Activated naive CD8-positive, alpha-beta T cell treated with anti-CD3 and anti-CD28 coated beads for 36 hours (primary cell): Measurements from ENCODE around the gene ITPR3. TPM values are rescaled to one million over a fixed set of nuclear protein-coding genes. Genes with fewer than 3 reads are reported as not detected.
A peak's percentile ranks its signal among the peaks of the same experiment; 100 is the strongest.

Source experiments
- DNase-seq: peaks from one replicate; pipeline ENCODE4 v3.0.0; 2021
- H3K27ac Mint-ChIP-seq: one replicate; pipeline ENCODE4 v1.8.0; 2022; ENCODE audit warnings: mild to moderate bottlenecking, moderate library complexity, mixed read lengths
- H3K27me3 Mint-ChIP-seq: one replicate; pipeline ENCODE4 v1.8.0; 2022; ENCODE audit warnings: mild to moderate bottlenecking, mixed read lengths
- H3K36me3 Mint-ChIP-seq: one replicate; pipeline ENCODE4 v1.8.0; 2021; ENCODE audit warnings: mild to moderate bottlenecking, mixed read lengths
- H3K4me1 Mint-ChIP-seq: one replicate; pipeline ENCODE4 v1.8.0; 2021; ENCODE audit warnings: mixed read lengths
- H3K4me3 Mint-ChIP-seq: one replicate; pipeline ENCODE4 v1.8.0; 2022; ENCODE audit warnings: mild to moderate bottlenecking, moderate library complexity, mixed read lengths
- H3K9me3 Mint-ChIP-seq: one replicate; pipeline ENCODE4 v1.8.0; 2022; ENCODE audit warnings: mixed read lengths
- total RNA-seq, 2 experiments: library from RNA; stranded (reverse); gene quantifications; one replicate each; pipeline ENCODE4 v1.2.3, GENCODE V29; 2021

ITPR3 gene
- total RNA-seq, 2 experiments from 2014 or later, result 35.5 to 36.6 TPM

GRCh38 chr6:33673851-33674250 is 52.7 kb downstream of the ITPR3 start:
- H3K9me3 Mint-ChIP-seq, result no peaks in the 10 kb centered on the region
- DNase-seq, result no peak
- H3K4me1 Mint-ChIP-seq, result no peaks in the 10 kb centered on the region
- peak overlapping the region; percentile 23 for H3K27ac Mint-ChIP-seq
- no peaks in the 10 kb centered on the region for H3K27me3 Mint-ChIP-seq
- no peak overlapping the region for H3K4me3 Mint-ChIP-seq
- peaks cover 21% of the 10 kb centered on the region for H3K36me3 Mint-ChIP-seq

DNA sequence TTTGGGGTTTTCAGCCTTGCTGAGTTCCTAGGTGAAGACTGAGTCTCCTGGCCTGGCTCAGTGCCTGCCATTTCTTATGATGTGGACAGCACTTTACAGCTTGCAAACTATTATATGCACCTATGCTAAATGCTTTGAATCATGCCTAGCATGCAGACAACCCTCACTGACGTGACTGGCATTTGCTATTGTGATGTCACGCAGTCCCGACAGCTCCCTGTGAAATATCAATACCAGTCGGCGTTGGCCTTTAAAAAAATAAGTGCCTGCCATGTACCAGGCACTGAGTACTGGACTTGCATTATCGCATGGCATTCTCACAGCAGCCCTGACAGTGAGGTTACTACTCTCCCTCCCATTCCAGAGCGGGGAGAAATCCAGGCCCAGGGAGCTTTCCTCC is 54.8 kb downstream of the ITPR3 start:
- no peak for DNase-seq
- no peaks in the 10 kb centered on the region for H3K9me3 Mint-ChIP-seq
- H3K4me3 Mint-ChIP-seq, result no peak overlapping the region
- H3K36me3 Mint-ChIP-seq, result peaks cover 20% of the 10 kb centered on the region
- no peak overlapping the region for H3K27ac Mint-ChIP-seq
- H3K27me3 Mint-ChIP-seq, result no peaks in the 10 kb centered on the region
- H3K4me1 Mint-ChIP-seq, result no peaks in the 10 kb centered on the region

DNA sequence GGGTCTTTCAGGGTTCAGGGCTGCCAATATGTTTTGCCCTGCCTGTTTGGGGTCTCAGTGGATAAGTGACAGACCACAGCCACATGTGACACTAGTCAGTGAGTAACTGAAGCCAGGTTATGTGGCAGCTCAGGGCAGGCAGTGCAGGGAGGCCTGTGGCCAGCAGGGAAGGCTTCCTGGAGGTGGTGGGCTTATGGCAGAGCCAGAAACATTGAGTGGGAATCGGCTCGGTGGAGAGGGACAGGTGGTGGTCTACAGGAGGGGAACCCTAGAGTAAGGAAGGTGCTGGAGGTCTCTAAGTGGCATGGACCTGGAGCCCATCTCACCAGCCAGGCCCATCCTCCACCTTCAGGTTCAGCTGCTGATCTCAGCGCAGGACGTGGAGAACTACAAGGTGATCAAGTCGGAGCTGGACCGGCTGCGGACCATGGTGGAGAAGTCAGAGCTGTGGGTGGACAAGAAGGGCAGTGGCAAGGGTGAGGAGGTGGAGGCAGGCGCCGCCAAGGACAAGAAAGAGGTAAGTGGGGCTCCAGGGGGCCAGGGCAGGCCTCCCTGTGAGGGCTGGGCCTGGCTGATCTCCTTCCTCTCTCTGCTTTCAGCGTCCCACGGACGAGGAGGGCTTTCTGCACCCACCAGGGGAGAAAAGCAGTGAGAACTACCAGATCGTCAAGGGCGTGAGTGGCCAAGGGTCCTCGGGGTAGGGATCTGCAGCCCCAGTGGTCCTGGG is 55.5 kb downstream of the ITPR3 start:
- Mint-ChIP-seq H3K27me3 (no peaks in the 10 kb centered on the region), H3K27ac (no peak overlapping the region), H3K9me3 (no peaks in the 10 kb centered on the region), H3K36me3 (peaks cover 22% of the 10 kb centered on the region), H3K4me1 (no peaks in the 10 kb centered on the region), H3K4me3 (no peak overlapping the region)
- DNase-seq, result no peak

- H3K4me1 Mint-ChIP-seq, result no peaks in the 10 kb centered on the region
- H3K36me3 Mint-ChIP-seq, result peaks cover 18% of the 10 kb centered on the region
- no peaks in the 10 kb centered on the region for H3K9me3 Mint-ChIP-seq
- no peak overlapping the region for H3K27ac Mint-ChIP-seq
- no peak overlapping the region for H3K4me3 Mint-ChIP-seq
- no peaks in the 10 kb centered on the region for H3K27me3 Mint-ChIP-seq
- no peak for DNase-seq
Observed at GRCh38 chr6:33677143-33677660, 56.1 kb downstream of the ITPR3 start.

GRCh38 chr6:33677689-33678088 is 56.6 kb downstream of the ITPR3 start:
- Mint-ChIP-seq H3K4me3 (no peak overlapping the region), H3K27ac (no peak overlapping the region), H3K27me3 (no peaks in the 10 kb centered on the region), H3K36me3 (peaks cover 18% of the 10 kb centered on the region), H3K9me3 (no peaks in the 10 kb centered on the region), H3K4me1 (peaks cover under 1% of the 10 kb centered on the region)
- DNase-seq, result no peak

- Mint-ChIP-seq H3K4me3 (no peak overlapping the region), H3K27ac (no peak overlapping the region), H3K36me3 (peaks cover 16% of the 10 kb centered on the region), H3K27me3 (no peaks in the 10 kb centered on the region), H3K9me3 (no peaks in the 10 kb centered on the region), H3K4me1 (peaks cover 2% of the 10 kb centered on the region)
- DNase-seq, result no peak
Observed at GRCh38 chr6:33678233-33678931, 57.3 kb downstream of the ITPR3 start.

DNA sequence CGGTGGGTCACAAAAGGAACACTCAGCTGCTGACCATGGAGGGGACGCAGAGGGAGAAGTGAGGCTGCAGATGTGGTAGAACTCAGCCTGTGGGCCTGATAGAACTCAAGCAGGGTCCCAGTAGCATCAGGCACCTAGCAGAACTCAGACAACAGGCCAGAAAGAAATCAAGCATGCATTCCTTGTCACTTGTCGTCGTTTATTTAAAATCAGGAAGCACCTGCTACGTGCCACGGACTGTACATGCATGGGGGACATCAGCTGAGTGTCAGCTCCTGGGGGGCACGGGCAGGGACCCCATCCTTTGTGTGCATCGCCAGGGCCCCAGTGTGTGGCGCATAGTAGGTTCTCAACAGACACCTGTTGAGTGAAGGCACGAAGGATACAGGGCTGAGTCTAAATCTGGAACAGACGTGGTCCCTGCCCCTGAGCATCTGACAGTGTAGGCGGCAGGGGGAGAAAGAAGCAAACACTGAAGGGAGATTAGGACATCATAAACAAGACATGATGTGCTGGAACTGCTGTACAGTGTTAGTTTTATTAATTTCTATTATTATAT is 57.9 kb downstream of the ITPR3 start:
- Mint-ChIP-seq H3K9me3 (no peaks in the 10 kb centered on the region), H3K4me1 (peaks cover 2% of the 10 kb centered on the region), H3K36me3 (peaks cover 13% of the 10 kb centered on the region), H3K27me3 (no peaks in the 10 kb centered on the region), H3K27ac (no peak overlapping the region), H3K4me3 (no peak overlapping the region)
- DNase-seq, result no peak

DNA sequence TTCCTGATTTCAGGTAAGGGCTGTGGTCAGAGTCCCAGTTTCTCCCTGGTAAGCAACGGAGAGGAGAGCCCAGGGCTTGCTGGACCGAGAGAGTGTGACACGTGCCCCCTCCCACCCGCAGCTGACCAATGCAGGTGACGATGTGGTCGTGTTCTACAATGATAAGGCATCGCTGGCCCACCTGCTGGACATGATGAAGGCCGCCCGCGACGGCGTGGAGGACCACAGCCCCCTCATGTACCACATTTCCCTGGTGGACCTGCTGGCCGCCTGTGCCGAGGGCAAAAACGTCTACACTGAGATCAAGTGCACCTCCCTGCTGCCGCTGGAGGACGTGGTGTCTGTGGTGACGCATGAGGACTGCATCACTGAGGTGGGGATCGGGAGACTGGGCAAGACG is 58.6 kb downstream of the ITPR3 start:
- no peaks in the 10 kb centered on the region for H3K9me3 Mint-ChIP-seq
- no peaks in the 10 kb centered on the region for H3K27me3 Mint-ChIP-seq
- no peak for DNase-seq
- peaks cover 2% of the 10 kb centered on the region for H3K4me1 Mint-ChIP-seq
- no peak overlapping the region for H3K27ac Mint-ChIP-seq
- H3K36me3 Mint-ChIP-seq, result peaks cover 17% of the 10 kb centered on the region
- H3K4me3 Mint-ChIP-seq, result peak overlapping the region; percentile 42

- Mint-ChIP-seq H3K4me1 (peaks cover 2% of the 10 kb centered on the region), H3K9me3 (no peaks in the 10 kb centered on the region), H3K27ac (no peak overlapping the region), H3K27me3 (no peaks in the 10 kb centered on the region), H3K4me3 (no peak overlapping the region), H3K36me3 (peaks cover 23% of the 10 kb centered on the region)
- no peak for DNase-seq
Observed at GRCh38 chr6:33682341-33682740, 61.2 kb downstream of the ITPR3 start.

DNA sequence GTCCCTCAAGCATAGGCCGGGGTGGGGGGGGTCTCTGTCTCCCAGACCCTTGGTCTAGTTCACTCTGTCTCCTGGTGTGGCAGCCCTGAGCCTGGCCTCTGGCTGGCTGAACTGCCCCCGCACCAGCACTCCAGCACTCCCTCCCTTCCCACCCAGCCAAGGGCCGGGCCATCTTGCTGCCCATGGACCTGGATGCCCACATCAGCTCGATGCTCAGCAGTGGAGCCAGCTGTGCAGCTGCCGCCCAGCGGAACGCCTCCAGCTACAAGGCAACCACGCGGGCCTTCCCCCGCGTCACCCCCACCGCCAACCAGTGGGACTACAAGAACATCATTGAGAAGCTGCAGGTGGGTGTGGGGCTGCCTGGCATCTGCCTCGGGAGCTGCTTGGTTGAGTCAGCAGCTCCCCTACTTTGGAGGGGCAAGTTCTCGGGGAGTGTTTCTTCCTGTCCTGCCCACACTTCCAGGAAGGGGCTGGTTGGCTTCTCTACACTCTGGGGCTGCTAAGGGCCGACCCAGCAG is 62.0 kb downstream of the ITPR3 start:
- H3K4me3 Mint-ChIP-seq, result no peak overlapping the region
- H3K27me3 Mint-ChIP-seq, result no peaks in the 10 kb centered on the region
- H3K27ac Mint-ChIP-seq, result peak overlapping the region; percentile 73
- DNase-seq, result peak; percentile 28
- H3K4me1 Mint-ChIP-seq, result peaks cover 2% of the 10 kb centered on the region
- H3K36me3 Mint-ChIP-seq, result peaks cover 16% of the 10 kb centered on the region
- H3K9me3 Mint-ChIP-seq, result no peaks in the 10 kb centered on the region

DNA sequence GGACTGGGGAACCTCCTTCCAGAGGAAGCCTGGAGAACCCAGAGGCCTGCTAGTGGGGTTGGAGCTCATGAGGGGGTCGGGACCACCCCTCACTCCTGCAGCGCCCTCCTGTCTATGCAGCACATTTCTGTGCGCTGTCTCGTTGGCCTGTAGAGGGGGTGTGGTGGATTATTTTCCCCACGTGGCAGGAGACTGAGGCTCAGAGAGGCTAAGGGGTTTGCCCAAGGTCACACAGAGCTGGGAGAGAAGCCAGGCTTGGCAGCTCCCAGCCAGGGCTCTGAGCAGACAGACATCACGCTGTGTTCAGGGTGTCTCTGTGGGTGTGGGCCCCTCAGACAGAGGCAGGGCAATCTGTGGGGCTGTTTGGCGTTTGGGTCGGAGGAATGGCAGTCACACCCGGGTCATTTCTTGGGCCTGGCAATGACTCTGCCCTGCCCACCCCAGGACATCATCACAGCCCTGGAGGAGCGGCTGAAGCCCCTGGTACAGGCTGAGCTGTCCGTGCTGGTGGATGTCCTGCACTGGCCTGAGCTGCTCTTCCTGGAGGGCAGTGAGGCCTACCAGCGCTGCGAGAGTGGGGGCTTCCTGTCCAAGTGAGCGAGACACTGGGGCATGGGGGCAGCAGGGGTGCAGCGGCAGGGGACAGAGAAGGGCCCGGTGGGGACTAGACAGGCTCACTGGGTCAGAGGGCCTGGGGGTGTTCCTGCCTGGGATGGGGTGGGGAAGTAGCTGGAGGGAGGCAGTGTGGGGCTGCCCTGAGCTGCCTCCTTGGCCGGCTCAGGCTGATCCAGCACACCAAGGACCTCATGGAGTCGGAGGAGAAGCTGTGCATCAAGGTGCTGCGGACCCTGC is 62.7 kb downstream of the ITPR3 start:
- no peak for DNase-seq
- Mint-ChIP-seq H3K9me3 (no peaks in the 10 kb centered on the region), H3K27ac (peak overlapping the region; percentile 73), H3K4me3 (no peak overlapping the region), H3K4me1 (peaks cover 2% of the 10 kb centered on the region), H3K36me3 (peaks cover 15% of the 10 kb centered on the region), H3K27me3 (no peaks in the 10 kb centered on the region)

DNA sequence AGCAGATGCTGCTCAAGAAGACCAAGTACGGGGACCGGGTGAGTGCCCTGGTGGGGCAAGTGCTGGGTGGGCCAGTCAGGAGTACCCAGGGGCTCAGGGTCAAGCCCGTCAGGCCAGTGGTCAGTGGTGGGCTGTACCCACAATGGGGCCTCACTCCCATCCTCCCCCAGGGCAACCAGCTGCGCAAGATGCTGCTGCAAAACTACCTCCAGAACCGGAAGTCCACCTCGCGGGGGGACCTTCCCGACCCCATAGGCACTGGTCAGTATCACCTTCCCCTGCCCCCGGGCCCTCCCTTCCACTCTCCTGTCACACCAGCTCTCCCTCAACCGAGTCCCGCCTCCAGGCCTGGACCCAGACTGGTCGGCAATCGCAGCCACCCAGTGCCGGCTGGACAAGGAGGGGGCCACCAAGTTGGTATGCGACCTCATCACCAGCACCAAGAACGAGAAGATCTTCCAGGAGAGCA is 63.3 kb downstream of the ITPR3 start:
- Mint-ChIP-seq H3K9me3 (no peaks in the 10 kb centered on the region), H3K27ac (no peak overlapping the region), H3K4me3 (no peak overlapping the region), H3K27me3 (no peaks in the 10 kb centered on the region), H3K36me3 (peaks cover 16% of the 10 kb centered on the region), H3K4me1 (peaks cover 2% of the 10 kb centered on the region)
- no peak for DNase-seq

- H3K36me3 Mint-ChIP-seq, result peaks cover 17% of the 10 kb centered on the region
- no peaks in the 10 kb centered on the region for H3K9me3 Mint-ChIP-seq
- H3K27me3 Mint-ChIP-seq, result no peaks in the 10 kb centered on the region
- H3K27ac Mint-ChIP-seq, result no peak overlapping the region
- no peak for DNase-seq
- peaks cover 2% of the 10 kb centered on the region for H3K4me1 Mint-ChIP-seq
- H3K4me3 Mint-ChIP-seq, result no peak overlapping the region
Observed at GRCh38 chr6:33684983-33685382, 63.9 kb downstream of the ITPR3 start.

DNA sequence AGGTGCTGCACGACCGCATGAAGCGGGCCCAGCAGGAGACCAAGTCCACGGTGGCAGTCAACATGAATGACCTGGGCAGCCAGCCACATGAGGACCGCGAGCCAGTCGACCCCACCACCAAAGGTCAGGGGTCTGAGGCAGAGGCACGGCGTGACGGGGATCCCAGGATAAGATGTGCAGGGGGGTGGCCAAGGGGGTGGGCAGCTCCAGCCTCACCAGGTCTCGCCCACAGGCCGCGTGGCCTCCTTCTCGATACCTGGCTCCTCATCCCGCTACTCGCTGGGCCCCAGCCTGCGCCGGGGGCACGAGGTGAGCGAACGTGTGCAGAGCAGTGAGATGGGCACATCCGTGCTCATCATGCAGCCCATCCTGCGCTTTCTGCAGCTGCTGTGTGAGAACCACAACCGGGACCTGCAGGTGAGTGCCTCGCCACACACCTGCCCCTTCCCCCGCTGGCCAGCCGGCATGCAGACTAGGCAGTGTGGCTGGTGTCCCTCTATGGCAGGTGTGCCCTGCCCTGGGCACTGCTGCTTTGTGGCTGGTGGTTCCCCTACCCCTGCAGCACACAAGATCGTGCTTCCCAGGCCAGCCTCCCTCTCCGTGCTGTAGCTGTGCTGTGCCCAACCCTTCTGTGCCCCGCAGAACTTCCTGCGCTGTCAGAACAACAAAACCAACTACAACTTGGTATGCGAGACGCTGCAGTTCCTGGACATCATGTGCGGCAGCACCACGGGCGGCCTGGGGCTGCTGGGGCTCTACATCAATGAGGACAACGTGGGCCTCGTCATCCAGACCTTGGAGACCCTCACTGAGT is 64.5 kb downstream of the ITPR3 start:
- Mint-ChIP-seq H3K4me3 (no peak overlapping the region), H3K4me1 (peaks cover 2% of the 10 kb centered on the region), H3K27me3 (no peaks in the 10 kb centered on the region), H3K9me3 (no peaks in the 10 kb centered on the region), H3K36me3 (peaks cover 16% of the 10 kb centered on the region), H3K27ac (no peak overlapping the region)
- DNase-seq, result no peak
